SJCRH30 (cell line): ENCODE measurements around the gene CORO2B. TPM values are rescaled to one million over a fixed set of nuclear protein-coding genes. Genes with fewer than 3 reads are reported as not detected.

ENCODE experiments used
- DNase-seq, 2 experiments: peaks; one replicate each; pipeline ENCODE4 v3.0.0-alpha.2; 2015 to 2020
- H3K27ac ChIP-seq: fragments of 250-450 bp; sonication (Bioruptor Pico); 2 replicates; pipeline ENCODE4 v1.5.1; 2020; ENCODE audit warnings: mild to moderate bottlenecking, moderate library complexity
- H3K27me3 ChIP-seq: fragments of 250-450 bp; sonication (Bioruptor Pico); 2 replicates; pipeline ENCODE4 v1.5.1; 2020; ENCODE audit warnings: mild to moderate bottlenecking, moderate library complexity
- H3K36me3 ChIP-seq: fragments of 250-450 bp; sonication (Bioruptor Pico); 2 replicates; pipeline ENCODE4 v1.5.1; 2020; ENCODE audit warnings: mild to moderate bottlenecking, moderate library complexity
- H3K4me1 ChIP-seq: fragments of 250-450 bp; sonication (Bioruptor Pico); 2 replicates; pipeline ENCODE4 v1.5.1; 2020; ENCODE audit warnings: mild to moderate bottlenecking, moderate library complexity
- H3K4me3 ChIP-seq: fragments of 250-450 bp; sonication (Bioruptor Pico); 2 replicates; pipeline ENCODE4 v1.5.1; 2020; ENCODE audit warnings: mild to moderate bottlenecking, moderate library complexity
- H3K9me3 ChIP-seq: fragments of 250-450 bp; sonication (Bioruptor Pico); replicated peaks from 2 replicates; pipeline ENCODE4 v1.5.1; 2020; ENCODE audit warnings: mild to moderate bottlenecking, moderate library complexity
- total RNA-seq: library from RNA; depleted of rRNA; stranded (reverse); fragments of >200 nt; shearing (Covaris generic); gene quantifications from 2 replicates; pipeline ENCODE4 v1.2.3, GENCODE V29; 2014

Gene CORO2B
- total RNA-seq, 1 experiment from 2014 or later = not detected

DNA sequence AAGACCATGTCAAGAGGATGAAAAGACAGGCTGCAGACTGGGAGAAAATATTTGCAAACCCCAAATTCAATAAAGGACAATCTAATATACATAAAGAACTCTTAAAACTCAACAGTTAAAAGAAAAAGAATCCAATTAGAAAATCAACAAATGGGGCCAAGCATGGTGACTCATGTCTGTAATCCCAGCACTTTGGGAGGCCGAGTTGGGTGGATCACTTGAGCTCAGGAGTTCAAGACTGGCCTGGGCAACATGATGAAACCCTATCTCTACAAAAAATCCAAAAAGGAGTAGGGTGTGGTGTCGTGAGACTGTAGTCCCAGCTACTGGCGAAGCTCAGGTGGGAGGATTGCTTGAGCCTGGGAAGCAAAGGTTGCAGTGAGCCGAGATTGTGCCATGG, 184.3 kb downstream of the CORO2B start:
- no peak for DNase-seq

DNA sequence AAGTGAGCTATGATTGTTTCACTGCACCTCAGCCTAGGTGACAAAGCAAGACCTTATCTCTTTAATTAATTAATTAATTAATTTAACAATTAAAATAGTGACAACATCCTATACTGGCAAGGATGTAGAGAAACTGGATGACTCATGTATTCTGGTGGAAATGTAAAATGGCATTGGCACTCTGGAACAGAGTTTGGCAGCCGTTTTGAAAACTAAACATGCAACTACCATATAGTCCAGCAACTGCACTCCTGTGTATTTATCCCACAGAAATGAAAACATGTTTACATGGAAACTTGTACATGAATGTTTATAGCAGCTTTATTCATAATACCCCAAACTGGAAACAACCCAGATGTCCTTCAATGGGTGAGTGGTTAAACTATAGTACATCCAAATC, 185.3 kb downstream of the CORO2B start:
- Histone ChIP-seq H3K4me3 (no peak overlapping the region), H3K4me1 (peaks cover 16% of the 10 kb centered on the region), H3K27ac (no peak overlapping the region), H3K27me3 (no peaks in the 10 kb centered on the region), H3K36me3 (no peaks in the 10 kb centered on the region), H3K9me3 (no peaks in the 10 kb centered on the region)
- no peak for DNase-seq

More for the DNA sequence above, 184.3 kb downstream of the CORO2B start:
- Histone ChIP-seq H3K27me3 (no peaks in the 10 kb centered on the region), H3K4me3 (no peak overlapping the region), H3K9me3 (no peaks in the 10 kb centered on the region), H3K27ac (no peak overlapping the region), H3K4me1 (peaks cover 7% of the 10 kb centered on the region), H3K36me3 (no peaks in the 10 kb centered on the region)

DNA sequence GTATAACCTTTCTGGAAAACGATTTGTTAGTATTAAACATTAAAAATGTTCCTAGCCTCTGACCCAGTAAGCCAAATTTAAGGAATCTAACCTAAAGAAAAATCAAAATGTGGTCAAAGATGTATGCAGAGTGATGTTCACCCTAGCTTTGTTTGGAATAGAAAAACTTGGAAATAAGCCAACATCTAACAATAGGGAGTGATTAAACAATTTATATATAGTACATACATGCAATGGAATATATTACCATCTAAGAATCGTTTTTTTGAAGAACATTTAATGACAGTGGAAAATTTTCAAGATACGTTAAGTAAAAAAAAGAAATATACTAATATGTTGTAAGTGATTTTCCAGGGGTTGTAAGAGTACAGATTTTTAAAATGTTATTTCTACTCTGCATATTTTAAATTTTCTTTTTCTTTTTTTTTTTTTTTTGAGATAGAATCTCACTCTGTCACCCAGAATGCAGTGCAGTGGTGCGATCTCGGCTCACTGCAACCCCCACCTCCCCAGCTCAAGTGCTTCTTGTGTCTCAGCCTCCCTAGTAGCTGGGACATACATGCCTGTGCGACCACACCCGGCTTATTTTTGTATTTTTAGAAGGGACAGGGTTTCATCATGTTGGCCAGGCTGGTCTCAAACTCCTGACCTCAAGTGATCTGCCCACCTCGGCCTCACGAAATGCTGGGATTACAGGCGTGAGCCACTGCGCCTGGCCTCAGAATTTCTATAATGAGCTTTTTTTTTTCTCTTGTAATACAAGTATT, 187.0 kb downstream of the CORO2B start:
- no peaks in the 10 kb centered on the region for H3K9me3 ChIP-seq
- peaks cover 20% of the 10 kb centered on the region for H3K4me1 ChIP-seq
- H3K36me3 ChIP-seq = no peaks in the 10 kb centered on the region
- no peak overlapping the region for H3K4me3 ChIP-seq
- no peaks in the 10 kb centered on the region for H3K27me3 ChIP-seq
- no peak for DNase-seq
- H3K27ac ChIP-seq = no peak overlapping the region

DNA sequence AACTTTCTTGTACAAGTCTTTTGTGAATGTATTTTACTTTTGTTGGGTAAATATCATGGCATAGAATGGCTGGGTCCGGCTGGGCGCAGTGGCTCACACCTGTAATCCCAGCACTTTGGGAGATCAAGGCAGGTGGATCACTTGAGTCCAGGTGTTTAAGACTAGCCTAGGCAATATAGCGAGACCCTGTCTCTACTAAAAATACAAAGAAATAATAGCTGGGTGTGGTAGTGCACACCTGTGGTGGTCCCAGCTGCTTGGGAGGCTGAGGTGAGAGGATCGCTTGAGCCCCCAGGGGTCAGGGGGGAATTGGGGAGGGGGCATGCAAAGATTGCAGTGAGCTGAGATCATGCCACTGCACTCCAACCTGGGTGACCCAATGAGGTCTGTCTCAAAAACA, 189.0 kb downstream of the CORO2B start:
- Histone ChIP-seq H3K27ac (no peak overlapping the region), H3K4me1 (peaks cover 20% of the 10 kb centered on the region), H3K36me3 (no peaks in the 10 kb centered on the region), H3K9me3 (no peaks in the 10 kb centered on the region), H3K27me3 (no peaks in the 10 kb centered on the region), H3K4me3 (no peak overlapping the region)
- no peak for DNase-seq

DNA sequence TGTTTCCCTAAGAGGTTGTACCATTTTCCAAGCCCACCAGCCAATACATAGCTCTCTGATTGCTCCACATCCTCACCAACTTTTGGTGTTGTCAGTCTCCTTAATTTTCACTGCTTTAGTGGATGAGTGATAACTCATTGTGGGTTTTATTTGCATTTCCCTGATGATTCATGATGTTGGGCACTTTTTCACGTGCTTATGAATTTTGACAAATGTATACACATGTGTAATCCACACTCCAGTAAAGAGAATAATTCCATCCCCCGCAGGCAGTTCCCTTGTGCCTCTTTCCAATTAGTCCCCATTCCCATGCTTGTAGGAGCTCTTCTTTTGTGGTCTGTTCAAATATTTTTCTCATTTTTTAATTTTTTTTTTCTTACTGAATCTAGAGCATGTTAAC, 189.5 kb downstream of the CORO2B start:
- H3K4me1 ChIP-seq = peaks cover 20% of the 10 kb centered on the region
- no peak overlapping the region for H3K27ac ChIP-seq
- no peaks in the 10 kb centered on the region for H3K9me3 ChIP-seq
- H3K4me3 ChIP-seq = no peak overlapping the region
- H3K27me3 ChIP-seq = no peaks in the 10 kb centered on the region
- H3K36me3 ChIP-seq = no peaks in the 10 kb centered on the region
- DNase-seq = peak; percentile 40 to 62

DNA sequence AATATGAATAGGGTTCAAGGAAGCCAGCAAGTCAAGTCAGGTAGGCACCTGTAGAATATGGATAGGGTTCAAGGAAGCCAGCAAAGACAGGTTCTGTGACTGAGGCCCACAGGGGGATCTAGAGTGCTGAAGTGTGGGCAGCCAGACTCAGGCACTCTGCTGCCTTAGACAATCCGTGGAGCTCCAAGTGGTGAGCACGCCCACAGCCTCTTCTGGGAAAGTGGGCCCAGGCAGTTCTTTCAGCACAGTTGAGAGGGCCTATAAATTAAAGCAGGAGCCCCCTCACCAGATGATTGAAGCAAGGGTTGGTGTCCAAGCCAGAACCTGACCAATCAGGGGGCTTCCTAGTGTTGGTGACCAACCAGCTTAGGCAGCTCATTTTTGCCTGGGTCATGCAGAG, 190.9 kb downstream of the CORO2B start:
- Histone ChIP-seq H3K9me3 (0 out of 2 replicates have a peak, but pooled peaks cover 3% of the 10 kb centered on the region), H3K27ac (no peak overlapping the region), H3K4me1 (peaks cover 20% of the 10 kb centered on the region), H3K4me3 (no peak overlapping the region), H3K36me3 (no peaks in the 10 kb centered on the region), H3K27me3 (no peaks in the 10 kb centered on the region)
- no peak for DNase-seq

DNA sequence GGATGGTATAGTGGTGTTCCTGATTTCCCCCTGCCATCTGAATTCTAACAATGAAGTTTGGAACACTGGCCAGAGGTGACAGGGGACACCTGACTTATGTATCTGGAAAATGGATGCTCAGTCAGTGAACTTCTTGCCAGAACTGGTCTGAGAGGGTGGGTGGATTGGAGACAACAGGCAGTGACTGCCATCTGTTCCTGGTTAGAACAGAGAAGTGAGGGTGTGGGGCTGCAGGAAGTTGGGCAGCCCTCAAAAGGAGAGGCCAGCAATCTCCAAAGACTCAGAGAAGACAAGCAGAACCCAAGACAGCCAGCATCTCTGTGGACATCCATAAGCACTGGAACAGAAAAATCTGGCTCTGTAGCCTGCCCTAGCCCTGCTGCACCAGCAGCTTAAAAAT, 191.4 kb downstream of the CORO2B start:
- H3K9me3 ChIP-seq = 0 out of 2 replicates have a peak, but pooled peaks cover 5% of the 10 kb centered on the region
- H3K4me3 ChIP-seq = no peak overlapping the region
- H3K4me1 ChIP-seq = peaks cover 20% of the 10 kb centered on the region
- DNase-seq = no peak
- no peak overlapping the region for H3K27ac ChIP-seq
- H3K36me3 ChIP-seq = no peaks in the 10 kb centered on the region
- no peaks in the 10 kb centered on the region for H3K27me3 ChIP-seq

DNA sequence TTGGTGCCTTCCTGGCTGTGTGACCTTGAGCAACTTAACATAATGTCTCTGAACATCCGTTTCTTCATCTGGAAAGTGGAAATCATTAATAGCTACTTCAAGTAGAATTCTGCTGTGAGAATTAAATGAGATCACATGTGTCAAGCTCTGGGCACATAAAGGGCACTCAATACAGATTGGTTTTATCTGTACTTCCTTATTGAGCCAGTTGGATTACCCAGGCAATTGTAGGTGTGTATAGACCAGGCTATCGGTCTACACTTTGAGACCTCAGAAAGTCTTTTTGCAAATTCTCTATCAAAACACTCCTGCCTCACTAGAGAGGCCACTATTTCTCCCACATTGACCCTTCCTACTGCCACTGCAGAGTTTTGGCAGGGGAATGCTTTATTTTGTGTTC, 194.2 kb downstream of the CORO2B start:
- H3K27ac ChIP-seq = no peak overlapping the region
- H3K36me3 ChIP-seq = peaks cover 7% of the 10 kb centered on the region
- DNase-seq = no peak
- H3K4me3 ChIP-seq = no peak overlapping the region
- H3K4me1 ChIP-seq = peaks cover 13% of the 10 kb centered on the region
- H3K27me3 ChIP-seq = no peaks in the 10 kb centered on the region
- H3K9me3 ChIP-seq = 0 out of 2 replicates have a peak, but pooled peaks cover 5% of the 10 kb centered on the region

DNA sequence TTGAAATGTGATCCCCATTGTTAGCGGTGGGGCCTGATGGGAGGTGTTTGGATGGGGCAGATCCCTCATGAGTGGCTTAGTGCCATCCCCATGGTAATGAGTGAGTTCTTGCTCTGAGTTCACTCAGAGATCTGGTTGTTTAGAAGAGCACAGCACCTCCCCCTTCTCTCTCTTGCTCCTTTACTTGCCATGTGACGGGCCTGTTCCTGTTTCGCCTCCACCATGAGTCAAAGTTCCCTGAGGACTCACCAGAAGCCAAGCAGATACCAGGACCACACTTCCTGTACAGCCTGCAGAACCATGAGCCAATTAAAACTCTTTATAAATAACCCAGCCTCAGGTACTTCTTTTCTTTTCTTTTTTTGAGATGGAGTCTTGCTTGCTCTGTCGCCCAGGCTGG, 195.3 kb downstream of the CORO2B start:
- no peak overlapping the region for H3K27ac ChIP-seq
- H3K4me1 ChIP-seq = 0 out of 2 replicates have a peak, but pooled peaks cover 4% of the 10 kb centered on the region
- H3K9me3 ChIP-seq = 0 out of 2 replicates have a peak, but pooled peaks cover 5% of the 10 kb centered on the region
- no peak for DNase-seq
- H3K4me3 ChIP-seq = no peak overlapping the region
- no peaks in the 10 kb centered on the region for H3K27me3 ChIP-seq
- H3K36me3 ChIP-seq = peaks cover 16% of the 10 kb centered on the region

DNA sequence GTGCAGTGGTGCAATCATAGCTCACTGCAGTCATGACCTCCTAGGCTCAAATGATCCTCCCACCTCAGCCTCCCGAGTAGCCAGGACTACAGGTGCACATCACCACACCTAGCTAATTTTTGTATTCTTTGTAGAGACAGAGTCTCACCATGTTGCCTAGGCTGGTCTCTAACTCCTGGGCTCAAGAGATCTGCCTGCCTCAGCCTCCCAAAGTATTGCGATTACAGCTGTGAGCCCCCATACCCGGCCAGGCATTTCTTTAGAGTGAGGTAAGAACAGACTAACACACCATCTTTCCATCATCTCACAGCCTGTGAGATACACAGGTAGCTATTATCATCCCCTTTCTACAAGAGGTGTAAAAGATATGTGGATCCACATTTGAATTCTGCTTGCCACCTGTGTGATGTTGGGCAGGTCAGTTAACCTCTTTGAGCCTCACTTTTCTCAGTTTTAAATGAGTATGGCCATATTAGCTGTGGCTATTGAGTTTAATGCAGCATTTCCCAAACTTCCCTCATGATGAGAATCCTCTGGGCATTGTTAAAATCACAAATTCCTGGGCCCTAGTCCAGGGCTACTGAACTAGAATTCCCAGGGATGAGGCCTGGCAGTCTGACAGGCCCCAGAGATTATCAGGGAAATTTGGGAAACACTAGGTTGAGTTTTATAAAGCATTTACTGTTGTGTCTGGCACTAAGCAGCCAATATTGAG, 195.9 kb downstream of the CORO2B start:
- Histone ChIP-seq H3K9me3 (0 out of 2 replicates have a peak, but pooled peaks cover 5% of the 10 kb centered on the region), H3K4me3 (no peak overlapping the region), H3K4me1 (0 out of 2 replicates have a peak, but pooled peaks cover 4% of the 10 kb centered on the region), H3K27me3 (no peaks in the 10 kb centered on the region), H3K27ac (no peak overlapping the region), H3K36me3 (peaks cover 21% of the 10 kb centered on the region)
- no peak for DNase-seq

DNA sequence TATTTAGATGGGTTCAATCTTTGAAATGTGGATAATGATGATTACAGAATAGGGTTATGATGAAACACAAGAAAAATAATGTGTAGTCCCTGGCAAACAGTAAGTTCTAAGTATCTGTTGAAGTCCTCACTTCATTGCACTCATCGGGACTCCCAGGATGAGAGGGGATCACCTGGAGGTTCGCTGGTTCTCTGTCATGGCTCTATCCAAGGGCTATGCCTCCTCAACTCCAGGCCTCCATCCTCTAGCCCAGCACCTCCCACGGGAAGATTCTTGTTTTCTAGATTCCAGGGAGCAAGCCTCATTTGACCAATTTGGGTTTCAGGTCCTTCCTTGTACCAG, 196.4 kb downstream of the CORO2B start:
- no peak for DNase-seq
- no peak overlapping the region for H3K4me3 ChIP-seq
- H3K27ac ChIP-seq = no peak overlapping the region

DNA sequence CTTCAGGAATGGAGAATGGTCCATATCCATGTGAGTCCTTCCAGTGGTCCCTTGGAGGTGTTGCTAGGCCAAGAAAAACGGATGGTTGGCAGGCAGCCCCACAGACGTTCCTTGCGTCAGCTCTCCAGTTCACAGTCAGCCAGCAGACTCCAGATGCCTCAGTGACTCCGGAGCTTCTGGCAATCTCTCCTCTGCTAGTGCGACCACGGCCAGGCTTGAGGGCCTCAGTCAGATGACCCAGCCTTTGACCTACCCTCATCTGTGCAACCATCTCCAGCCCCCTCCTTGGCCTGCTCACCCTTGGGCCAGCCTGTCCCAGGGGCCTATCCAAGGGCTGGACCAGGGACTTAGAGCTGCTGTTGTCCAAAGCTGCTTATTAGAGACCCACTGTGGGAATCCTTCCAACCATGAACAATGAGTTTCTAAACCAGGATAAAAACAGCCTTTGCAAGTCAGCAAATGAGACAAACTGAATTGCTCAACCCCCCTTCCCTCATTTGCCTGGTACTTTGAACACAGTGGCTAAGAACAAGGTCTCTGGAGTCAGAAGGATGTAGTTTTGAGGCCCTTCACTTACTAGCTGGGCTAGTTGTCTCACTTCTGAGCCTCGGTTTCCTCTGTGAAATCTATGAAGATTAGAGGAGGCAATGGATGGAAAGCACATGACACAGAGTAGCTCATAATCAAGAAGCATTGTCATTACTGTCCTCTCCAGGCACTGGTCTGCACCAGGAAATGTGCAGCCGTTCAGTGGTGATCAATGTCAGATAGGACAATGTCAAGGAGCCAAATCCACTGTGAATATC, 197.1 kb downstream of the CORO2B start:
- 0 out of 2 replicates have a peak, but pooled peaks cover 5% of the 10 kb centered on the region for H3K9me3 ChIP-seq
- H3K27me3 ChIP-seq = no peaks in the 10 kb centered on the region
- no peak overlapping the region for H3K27ac ChIP-seq
- H3K36me3 ChIP-seq = peaks cover 30% of the 10 kb centered on the region
- DNase-seq = no peak
- H3K4me1 ChIP-seq = no peaks in the 10 kb centered on the region
- H3K4me3 ChIP-seq = no peak overlapping the region

More for the DNA sequence above, 196.4 kb downstream of the CORO2B start:
- H3K36me3 ChIP-seq = peaks cover 24% of the 10 kb centered on the region
- H3K27me3 ChIP-seq = no peaks in the 10 kb centered on the region
- H3K9me3 ChIP-seq = 0 out of 2 replicates have a peak, but pooled peaks cover 5% of the 10 kb centered on the region
- H3K4me1 ChIP-seq = no peaks in the 10 kb centered on the region

DNA sequence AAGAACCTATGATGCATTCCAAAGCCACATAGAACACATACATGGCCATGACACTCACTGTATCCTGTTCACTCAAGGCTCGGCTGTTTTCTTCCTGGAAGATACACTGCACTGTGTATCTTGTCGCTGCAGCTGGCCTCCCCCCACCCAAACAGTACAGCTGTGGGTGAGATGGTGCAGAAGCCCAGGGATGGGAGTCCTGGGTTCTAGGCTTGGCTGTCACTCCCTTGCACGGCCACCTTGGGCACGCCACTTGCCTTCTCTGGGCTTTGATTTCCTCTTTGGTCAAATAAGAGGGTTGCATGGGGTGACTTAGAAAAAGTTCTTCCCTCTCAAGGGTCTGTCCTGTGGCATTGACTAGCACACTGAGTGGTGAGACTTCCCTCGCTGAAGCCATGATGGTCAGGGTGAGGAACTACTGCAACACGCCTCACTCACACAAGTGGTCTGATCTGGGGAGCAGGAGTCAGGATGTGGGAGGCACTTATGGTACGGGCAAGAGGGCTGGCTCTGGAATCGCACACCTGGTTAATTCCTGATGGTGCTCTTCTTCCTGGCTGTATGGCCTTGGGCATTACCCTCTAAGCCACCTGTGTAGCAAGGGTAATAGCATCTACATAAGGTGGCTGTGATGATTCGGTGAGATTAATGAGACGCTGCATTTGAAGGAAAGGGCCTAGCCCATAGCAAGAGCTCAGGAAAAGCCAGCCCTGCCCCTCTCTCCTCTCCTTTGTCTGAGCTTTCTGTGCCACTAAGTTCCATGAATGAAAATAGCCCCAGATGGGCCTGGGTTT, 197.9 kb downstream of the CORO2B start:
- H3K4me3 ChIP-seq = no peak overlapping the region
- no peak for DNase-seq
- H3K4me1 ChIP-seq = no peaks in the 10 kb centered on the region
- H3K27ac ChIP-seq = no peak overlapping the region
- 0 out of 2 replicates have a peak, but pooled peaks cover 5% of the 10 kb centered on the region for H3K9me3 ChIP-seq
- peaks cover 34% of the 10 kb centered on the region for H3K36me3 ChIP-seq
- no peaks in the 10 kb centered on the region for H3K27me3 ChIP-seq
